CD4-positive, alpha-beta T cell treated with Interleukin-17A for 1 hour (primary cell): ENCODE data around the gene DOCK9.

Experiments used
- DNase-seq: peaks from one replicate; pipeline ENCODE4 v3.0.0-alpha.2; 2020

The DOCK9 gene

GRCh38 chr13:98977568-98978265, at the start of gene DOCK9:
DOCK9 (minus strand) TSS chr13:98978064; CDS start chr13:98977909, 155 bp downstream.
- DNase-seq, result no peak

GRCh38 chr13:99027260-99027659, 49.4 kb upstream of the DOCK9 start:
- no peak for DNase-seq

GRCh38 chr13:99022941-99023340, 45.1 kb upstream of the DOCK9 start:
- no peak for DNase-seq

GRCh38 chr13:99018418-99019180, 40.7 kb upstream of the DOCK9 start:
- DNase-seq, result no peak

GRCh38 chr13:99015606-99016490, 38.0 kb upstream of the DOCK9 start:
- DNase-seq, result no peak

- no peak for DNase-seq
Observed at GRCh38 chr13:99014522-99014921, 36.7 kb upstream of the DOCK9 start.

- DNase-seq, result no peak
Observed at GRCh38 chr13:99013951-99014350, 36.1 kb upstream of the DOCK9 start.

- DNase-seq, result no peak
Observed at GRCh38 chr13:99012539-99012938, 34.7 kb upstream of the DOCK9 start.

GRCh38 chr13:99009987-99010551, 32.2 kb upstream of the DOCK9 start:
- DNase-seq, result no peak

- no peak for DNase-seq
Observed at GRCh38 chr13:99008577-99008976, 30.7 kb upstream of the DOCK9 start.

GRCh38 chr13:99007414-99007986, 29.6 kb upstream of the DOCK9 start:
- DNase-seq, result no peak

GRCh38 chr13:99005609-99006008, 27.7 kb upstream of the DOCK9 start:
- DNase-seq, result no peak

GRCh38 chr13:99004978-99005377, 27.1 kb upstream of the DOCK9 start:
- DNase-seq, result no peak

GRCh38 chr13:99003851-99004471, 26.1 kb upstream of the DOCK9 start:
- DNase-seq, result no peak

GRCh38 chr13:99003186-99003585, 25.3 kb upstream of the DOCK9 start:
- no peak for DNase-seq

GRCh38 chr13:99002172-99002710, 24.4 kb upstream of the DOCK9 start:
- DNase-seq, result no peak

- DNase-seq, result no peak
Observed at GRCh38 chr13:99000137-99000536, 22.3 kb upstream of the DOCK9 start.

GRCh38 chr13:98999639-98999952, 21.7 kb upstream of the DOCK9 start:
- no peak for DNase-seq

GRCh38 chr13:98998831-98999638, 21.2 kb upstream of the DOCK9 start:
- DNase-seq, result peak; percentile 61

- DNase-seq, result no peak
Observed at GRCh38 chr13:98997738-98998641, 20.1 kb upstream of the DOCK9 start.
